Stimulated activated CD8-positive, alpha-beta memory T cell treated with anti-CD3 and anti-CD28 coated beads, Interleukin-12 subunit alpha, Interleukin-12 subunit beta, amount 100 ng/mL, for 1 hour (primary cell): Measurements from ENCODE around the gene NAALADL2.

Source experiments
- DNase-seq: peaks from one replicate; pipeline ENCODE4 v3.0.0-alpha.2; 2020; ENCODE audit warnings: low read depth

The NAALADL2 gene

GRCh38 chr3:174859114-174859735, at the start of gene NAALADL2:
Gene NAALADL2 (plus strand): TSS chr3:174859334.
- no peak for DNase-seq

GRCh38 chr3:174810254-174810653, 48.9 kb upstream of the NAALADL2 start:
- no peak for DNase-seq

- no peak for DNase-seq
These were observed 46.8 kb upstream of the NAALADL2 start for GRCh38 chr3:174812172-174812862.

- no peak for DNase-seq
These were observed 43.4 kb upstream of the NAALADL2 start for GRCh38 chr3:174815750-174816149.

- DNase-seq, result no peak
These were observed 38.2 kb upstream of the NAALADL2 start for GRCh38 chr3:174820885-174821284.

GRCh38 chr3:174821477-174821876, 37.7 kb upstream of the NAALADL2 start:
- no peak for DNase-seq

GRCh38 chr3:174822320-174822719, 36.8 kb upstream of the NAALADL2 start:
- DNase-seq, result no peak

GRCh38 chr3:174826069-174826468, 33.1 kb upstream of the NAALADL2 start:
- DNase-seq, result no peak

GRCh38 chr3:174844746-174845145, 14.4 kb upstream of the NAALADL2 start:
- no peak for DNase-seq

- DNase-seq, result no peak
These were observed 13.1 kb upstream of the NAALADL2 start for GRCh38 chr3:174846055-174846454.

GRCh38 chr3:174854987-174855386, 4.1 kb upstream of the NAALADL2 start:
- no peak for DNase-seq

GRCh38 chr3:174857301-174857700, 1.8 kb upstream of the NAALADL2 start:
- DNase-seq, result no peak

GRCh38 chr3:174858353-174858752, 781 bp upstream of the NAALADL2 start:
- DNase-seq, result no peak

GRCh38 chr3:174859756-174860155, 622 bp downstream of the NAALADL2 start:
- DNase-seq, result no peak

GRCh38 chr3:174862101-174862500, 3.0 kb downstream of the NAALADL2 start:
- no peak for DNase-seq

GRCh38 chr3:174862666-174863065, 3.5 kb downstream of the NAALADL2 start:
- no peak for DNase-seq

- DNase-seq, result no peak
These were observed 4.4 kb downstream of the NAALADL2 start for GRCh38 chr3:174863488-174863887.

- no peak for DNase-seq
These were observed 10.3 kb downstream of the NAALADL2 start for GRCh38 chr3:174869448-174869847.

GRCh38 chr3:174873832-174874657, 14.9 kb downstream of the NAALADL2 start:
- DNase-seq, result no peak

GRCh38 chr3:174882789-174883188, 23.7 kb downstream of the NAALADL2 start:
- no peak for DNase-seq

- DNase-seq, result no peak
These were observed 24.9 kb downstream of the NAALADL2 start for GRCh38 chr3:174883881-174884675.
